Measurements from ENCODE around the gene HINFP.

Gene HINFP, protein sequence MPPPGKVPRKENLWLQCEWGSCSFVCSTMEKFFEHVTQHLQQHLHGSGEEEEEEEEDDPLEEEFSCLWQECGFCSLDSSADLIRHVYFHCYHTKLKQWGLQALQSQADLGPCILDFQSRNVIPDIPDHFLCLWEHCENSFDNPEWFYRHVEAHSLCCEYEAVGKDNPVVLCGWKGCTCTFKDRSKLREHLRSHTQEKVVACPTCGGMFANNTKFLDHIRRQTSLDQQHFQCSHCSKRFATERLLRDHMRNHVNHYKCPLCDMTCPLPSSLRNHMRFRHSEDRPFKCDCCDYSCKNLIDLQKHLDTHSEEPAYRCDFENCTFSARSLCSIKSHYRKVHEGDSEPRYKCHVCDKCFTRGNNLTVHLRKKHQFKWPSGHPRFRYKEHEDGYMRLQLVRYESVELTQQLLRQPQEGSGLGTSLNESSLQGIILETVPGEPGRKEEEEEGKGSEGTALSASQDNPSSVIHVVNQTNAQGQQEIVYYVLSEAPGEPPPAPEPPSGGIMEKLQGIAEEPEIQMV

DNA sequence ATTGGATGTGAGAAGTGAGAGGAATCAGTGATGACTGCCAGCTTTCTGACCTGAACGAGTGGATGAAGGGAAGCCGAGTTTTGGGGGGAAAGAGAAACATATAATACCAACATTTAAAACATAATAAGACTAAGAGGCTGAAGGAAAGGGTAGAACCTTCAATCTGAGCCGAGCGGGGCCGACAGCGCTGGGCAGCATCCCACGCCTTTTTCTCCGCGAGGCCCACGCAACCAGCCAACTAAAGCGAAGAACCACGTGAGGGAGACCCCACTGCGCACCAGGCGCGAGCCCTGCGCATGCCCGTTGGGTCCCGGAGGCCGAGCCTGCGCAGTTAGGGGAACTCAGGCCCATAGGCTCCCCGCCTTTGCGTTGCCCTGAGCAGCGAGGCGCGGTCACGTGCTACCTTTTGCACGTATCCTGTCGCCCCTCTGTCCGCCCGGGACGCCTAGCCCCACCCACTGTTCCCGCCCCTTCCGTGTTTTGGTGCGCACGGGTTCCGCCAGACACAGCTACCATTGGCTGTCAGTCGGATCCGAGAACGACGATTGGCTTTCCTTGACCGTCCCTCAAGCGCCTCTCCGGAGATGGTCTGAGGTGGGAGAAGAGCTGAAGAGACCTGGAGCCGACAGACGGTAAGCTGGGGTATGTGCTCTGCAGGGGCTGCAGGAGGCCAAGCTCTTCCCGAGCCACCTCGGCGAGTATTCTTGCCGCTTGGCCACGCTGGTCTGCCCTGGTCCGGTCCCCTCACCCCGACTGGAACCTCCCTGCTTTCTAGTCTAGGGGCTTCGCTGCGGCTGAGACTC is at the start of gene HINFP:
HINFP (plus strand) TSS at position 573 of the 803 bp plus-strand sequence. CDS start 5,365 bp downstream, outside the sequence.
- FAIRE-seq (peak; percentile 99), DNase-seq (ENCODE audit: insufficient read length, low spot score) (peak; percentile 98)

DNA sequence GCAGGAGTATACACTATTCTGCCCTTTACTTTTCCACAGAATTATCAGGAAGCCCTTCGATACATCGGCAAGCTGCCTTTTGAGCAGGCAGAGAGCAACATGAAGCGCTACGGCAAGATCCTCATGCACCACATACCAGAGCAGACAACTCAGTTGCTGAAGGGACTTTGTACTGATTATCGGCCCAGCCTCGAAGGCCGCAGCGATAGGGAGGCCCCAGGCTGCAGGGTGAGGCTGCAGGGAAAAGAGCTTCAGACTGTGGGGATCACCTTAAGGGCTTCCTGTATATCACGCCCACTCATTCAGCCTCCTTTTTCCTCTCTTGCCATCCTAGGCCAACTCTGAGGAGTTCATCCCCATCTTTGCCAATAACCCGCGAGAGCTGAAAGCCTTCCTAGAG is 43.5 kb upstream of the HINFP start:
- FAIRE-seq (no peak), DNase-seq (ENCODE audit: insufficient read length, low spot score) (no peak)

DNA sequence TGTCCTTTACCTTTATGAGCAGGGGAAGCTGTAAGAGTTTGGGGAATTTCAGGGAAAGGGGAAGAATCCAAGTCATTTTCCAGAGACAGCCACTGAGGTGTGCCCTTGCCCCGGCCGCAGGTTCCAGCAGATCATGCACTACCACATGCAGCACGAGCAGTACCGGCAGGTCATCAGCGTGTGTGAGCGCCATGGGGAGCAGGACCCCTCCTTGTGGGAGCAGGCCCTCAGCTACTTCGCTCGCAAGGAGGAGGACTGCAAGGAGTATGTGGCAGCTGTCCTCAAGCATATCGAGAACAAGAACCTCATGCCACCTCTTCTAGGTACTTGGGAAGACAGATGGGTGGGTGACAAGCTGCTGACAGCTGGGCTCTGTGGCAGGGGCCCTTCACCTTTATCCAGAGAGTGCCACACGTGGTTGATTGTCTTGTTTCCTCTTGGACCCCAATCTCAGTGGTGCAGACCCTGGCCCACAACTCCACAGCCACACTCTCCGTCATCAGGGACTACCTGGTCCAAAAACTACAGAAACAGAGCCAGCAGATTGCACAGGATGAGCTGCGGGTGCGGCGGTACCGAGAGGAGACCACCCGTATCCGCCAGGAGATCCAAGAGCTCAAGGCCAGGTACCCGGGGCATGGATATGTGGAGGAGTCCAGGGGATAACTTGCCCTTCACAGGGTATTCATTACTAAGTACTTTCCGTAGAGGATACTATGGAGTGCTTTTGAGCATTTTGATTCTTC is 42.5 kb upstream of the HINFP start:
- DNase-seq (ENCODE audit: insufficient read length, low spot score) (no peak), FAIRE-seq (no peak)

DNA sequence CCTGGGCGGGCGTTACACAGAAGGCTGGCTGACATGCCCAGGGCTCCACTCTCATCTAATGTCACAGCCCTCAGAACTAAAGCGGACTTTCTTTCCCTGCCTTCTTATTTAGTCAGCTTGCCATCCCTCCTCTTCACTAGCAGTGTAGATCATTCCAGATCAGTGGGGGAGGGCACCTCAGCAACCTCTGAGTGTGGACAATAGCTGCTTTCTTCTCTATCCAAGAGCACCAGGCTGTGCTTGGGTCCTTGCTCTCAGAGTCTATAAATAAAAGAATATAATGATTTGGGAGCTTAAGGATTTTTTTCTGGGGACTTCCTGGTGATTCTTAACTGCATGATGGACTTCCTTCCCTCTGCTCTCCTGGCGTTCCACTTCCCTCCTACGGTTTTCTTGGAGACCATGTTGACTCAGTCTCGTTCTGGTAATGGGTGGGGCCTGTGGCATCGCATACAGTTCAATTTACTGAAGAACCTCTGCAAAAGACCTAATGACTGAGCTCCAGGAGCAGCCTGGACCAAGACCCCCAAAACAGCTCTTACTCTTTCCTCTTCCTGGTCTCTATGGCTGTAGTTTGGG is 39.6 kb upstream of the HINFP start:
- DNase-seq (ENCODE audit: insufficient read length, low spot score) (no peak), FAIRE-seq (no peak)

- peak; percentile 94 for DNase-seq (ENCODE audit: insufficient read length, low spot score)
- peak; percentile 98 for FAIRE-seq
Observed at GRCh38 chr11:119084663-119085436, 36.5 kb upstream of the HINFP start, which contains the start of gene HMBS. TSS of gene HMBS (plus strand) at chr11:119084881. CDS start at chr11:119085034, 153 bp downstream.

GRCh38 chr11:119085437-119085847 is 35.9 kb upstream of the HINFP start:
- DNase-seq (ENCODE audit: insufficient read length, low spot score) (no peak), FAIRE-seq (no peak)

- no peak for FAIRE-seq
Observed at GRCh38 chr11:119087123-119087522, 34.3 kb upstream of the HINFP start.

GRCh38 chr11:119087747-119088241 is 33.6 kb upstream of the HINFP start:
- DNase-seq (ENCODE audit: insufficient read length, low spot score) (no peak), FAIRE-seq (no peak)

More at GRCh38 chr11:119087123-119087522, 34.3 kb upstream of the HINFP start:
- DNase-seq (ENCODE audit: insufficient read length, low spot score), result no peak

DNA sequence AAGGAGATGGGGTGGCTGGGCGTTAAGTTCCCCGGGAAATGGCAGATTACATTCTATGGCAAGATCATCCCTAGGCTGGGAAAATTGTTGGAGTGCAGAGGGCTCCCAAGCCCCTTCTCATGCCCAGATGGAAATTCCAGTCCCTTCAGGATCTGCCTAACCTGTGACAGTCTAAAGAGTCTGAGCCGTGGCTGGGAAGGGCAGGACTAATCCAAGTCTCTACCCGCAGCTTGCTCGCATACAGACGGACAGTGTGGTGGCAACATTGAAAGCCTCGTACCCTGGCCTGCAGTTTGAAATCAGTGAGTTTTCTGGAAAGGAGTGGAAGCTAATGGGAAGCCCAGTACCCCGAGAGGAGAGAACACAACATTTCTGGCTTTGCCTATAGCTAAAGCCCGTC is 33.0 kb upstream of the HINFP start:
- DNase-seq (ENCODE audit: insufficient read length, low spot score) (no peak), FAIRE-seq (no peak)

DNA sequence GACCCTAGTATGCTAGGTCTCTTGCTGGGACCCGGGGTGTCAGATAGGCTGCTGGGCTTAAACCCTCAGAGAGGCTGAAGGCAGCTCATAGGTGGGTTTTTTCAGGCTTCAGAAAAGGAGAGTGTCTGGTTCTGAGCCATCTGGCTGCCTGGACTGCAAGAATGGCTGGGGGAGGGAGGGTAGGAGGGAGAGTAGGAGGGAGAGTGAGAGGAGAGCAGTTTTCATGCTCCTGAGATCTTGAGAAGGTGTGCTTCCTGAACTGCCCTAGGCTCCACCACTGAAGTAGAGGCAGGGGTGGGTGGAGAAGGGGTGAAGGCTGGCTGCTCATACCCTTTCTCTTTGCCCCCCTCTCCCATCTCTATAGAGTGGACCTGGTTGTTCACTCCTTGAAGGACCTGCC is 32.1 kb upstream of the HINFP start:
- DNase-seq (ENCODE audit: insufficient read length, low spot score) (no peak), FAIRE-seq (no peak)

DNA sequence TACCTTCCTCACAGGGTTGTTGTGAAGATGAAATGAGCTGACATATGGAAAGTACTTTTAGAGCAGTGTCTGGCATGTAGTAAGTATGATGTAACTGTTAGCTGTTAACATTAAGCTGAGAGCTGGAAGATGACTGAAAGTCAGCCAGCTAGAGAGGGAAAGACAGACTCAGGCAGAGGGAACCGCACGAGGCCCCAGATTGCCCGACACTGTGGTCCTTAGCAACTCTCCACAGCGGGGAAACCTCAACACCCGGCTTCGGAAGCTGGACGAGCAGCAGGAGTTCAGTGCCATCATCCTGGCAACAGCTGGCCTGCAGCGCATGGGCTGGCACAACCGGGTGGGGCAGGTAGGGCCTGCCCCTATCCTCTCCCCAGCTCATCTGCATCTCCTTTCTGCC is 30.2 kb upstream of the HINFP start:
- FAIRE-seq (no peak), DNase-seq (ENCODE audit: insufficient read length, low spot score) (no peak)

GRCh38 chr11:119091966-119092879 is 29.2 kb upstream of the HINFP start:
- FAIRE-seq, result no peak
- DNase-seq (ENCODE audit: insufficient read length, low spot score), result no peak

GRCh38 chr11:119092880-119093842 is 28.2 kb upstream of the HINFP start:
- FAIRE-seq (peak; percentile 26), DNase-seq (ENCODE audit: insufficient read length, low spot score) (no peak)

DNA sequence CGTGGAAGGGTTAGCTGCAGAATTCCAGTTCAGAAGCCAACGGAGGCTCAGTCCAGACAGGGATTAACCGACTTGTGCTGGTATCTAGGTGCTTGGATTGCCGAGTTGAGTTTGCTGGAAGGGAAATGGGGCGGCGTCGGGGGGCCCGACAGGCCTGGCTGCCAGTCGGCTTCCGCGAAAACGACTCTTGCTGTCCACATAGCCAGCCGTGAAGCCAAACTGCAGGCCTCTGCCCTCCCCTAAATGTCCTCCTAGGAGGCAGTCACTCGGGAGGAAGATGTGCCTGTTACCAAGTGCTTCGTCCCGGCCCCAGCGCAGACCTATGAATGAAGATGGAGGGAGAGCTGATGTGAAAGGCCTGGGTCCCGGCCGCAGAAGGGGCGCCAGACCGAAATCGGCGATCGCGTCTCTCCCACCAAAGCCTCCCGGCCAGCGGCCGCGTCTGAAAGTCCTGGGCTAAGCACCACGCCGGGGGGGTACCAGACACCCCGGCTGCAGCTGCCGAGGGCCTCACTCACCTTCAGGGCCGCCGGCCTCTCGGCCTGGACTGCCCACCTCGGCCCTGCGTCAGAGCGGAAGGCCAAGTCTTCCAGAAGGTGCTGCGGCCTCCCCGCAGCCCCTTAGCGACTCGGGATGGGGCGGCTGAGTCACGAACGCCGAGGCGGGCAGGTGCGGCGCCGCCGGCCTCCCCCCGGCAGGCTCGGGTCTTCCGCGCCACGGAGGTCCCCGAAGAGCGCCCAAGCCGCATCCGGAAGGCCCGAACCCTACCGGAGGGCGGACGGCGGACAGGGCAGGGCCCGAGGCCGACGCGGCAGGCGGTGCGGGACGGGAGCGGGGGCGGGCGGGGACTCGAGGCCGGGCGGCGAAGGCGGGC is 27.2 kb upstream of the HINFP start:
- FAIRE-seq (no peak), DNase-seq (ENCODE audit: insufficient read length, low spot score) (no peak)

- DNase-seq (ENCODE audit: insufficient read length, low spot score) (no peak), FAIRE-seq (no peak)
Observed at GRCh38 chr11:119094816-119095065, 26.6 kb upstream of the HINFP start.

DNA sequence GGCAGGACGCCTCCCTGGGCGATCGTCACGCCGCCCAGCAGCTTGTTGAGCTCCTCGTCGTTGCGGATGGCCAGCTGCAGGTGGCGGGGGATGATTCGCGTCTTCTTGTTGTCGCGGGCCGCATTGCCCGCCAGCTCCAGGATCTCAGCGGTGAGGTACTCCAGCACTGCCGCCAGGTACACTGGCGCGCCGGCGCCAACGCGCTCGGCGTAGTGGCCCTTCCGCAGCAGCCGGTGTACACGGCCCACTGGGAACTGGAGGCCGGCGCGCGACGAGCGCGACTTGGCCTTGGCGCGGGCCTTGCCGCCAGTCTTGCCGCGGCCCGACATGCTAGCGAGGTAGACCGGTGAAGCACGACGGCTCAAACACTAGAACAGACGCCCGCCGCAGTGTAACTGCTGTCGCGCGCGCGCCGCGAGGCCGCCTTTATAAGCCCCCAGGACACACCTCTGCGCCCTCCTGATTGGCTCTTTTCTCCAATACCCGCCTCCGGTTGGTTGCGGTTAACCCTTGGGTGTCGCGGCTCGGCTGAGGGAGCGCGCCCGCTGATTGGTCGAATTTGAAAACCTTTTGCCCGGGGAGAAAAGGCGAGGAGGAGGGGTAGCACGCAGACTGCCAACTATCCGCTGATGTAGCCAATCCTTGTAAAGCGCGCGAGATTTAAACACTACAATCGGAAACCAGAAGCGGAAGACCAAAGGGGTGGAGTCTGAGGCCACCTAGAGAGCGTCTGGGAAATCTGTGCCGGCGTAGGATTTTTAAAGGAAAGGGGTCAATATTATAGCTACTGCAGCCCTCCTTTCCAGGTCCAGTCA is 26.1 kb upstream of the HINFP start:
- peak; percentile 98 for DNase-seq (ENCODE audit: insufficient read length, low spot score)
- FAIRE-seq, result peak; percentile 95

Measured in HTR-8/SVneo (cell line).